Aorta (tissue), 5 donors: ENCODE results near the gene CDH12. TPM values are rescaled to one million over a fixed set of nuclear protein-coding genes. Genes with fewer than 3 reads are reported as not detected.

Experiments used
- ATAC-seq: fragments of 200-7000 bp; cut with Tn5 transposase; one replicate; pipeline ENCODE4 v1.9.1; 2022; ENCODE audit warnings: moderate library complexity; ENCODE audit not compliant: low FRiP score
- DNase-seq, 2 donors: peaks; one replicate each; pipeline ENCODE4 v3.0.0-alpha.2; 2020
- H3K27ac ChIP-seq, 2 donors: one replicate each; pipeline ENCODE4 v1.5.1; 2013; ENCODE audit warnings: low read length in 2 of 2, mild to moderate bottlenecking in 2 of 2, moderate library complexity in 2 of 2, control low read depth in 1 of 2, inconsistent platforms in 1 of 2, low read depth in 1 of 2
- H3K27me3 ChIP-seq, 2 donors: one replicate each; pipeline ENCODE4 v1.6.1; 2013; ENCODE audit warnings: control low read depth in 1 of 2, low read length in 1 of 2, mild to moderate bottlenecking in 1 of 2, moderate library complexity in 1 of 2; ENCODE audit not compliant: insufficient read depth in 2 of 2, control insufficient read depth in 1 of 2
- H3K36me3 ChIP-seq, 2 donors: one replicate each; pipeline ENCODE4 v1.6.1; 2013; ENCODE audit warnings: control low read depth in 1 of 2, low read length in 1 of 2, mild to moderate bottlenecking in 1 of 2; ENCODE audit not compliant: insufficient read depth in 2 of 2, control insufficient read depth in 1 of 2
- H3K4me1 ChIP-seq, 2 donors: one replicate each; pipeline ENCODE4 v1.6.1; 2013; ENCODE audit warnings: low read length in 2 of 2, control low read depth in 1 of 2, mild to moderate bottlenecking in 1 of 2, moderate library complexity in 1 of 2; ENCODE audit not compliant: insufficient read depth in 2 of 2, control insufficient read depth in 1 of 2
- H3K4me3 ChIP-seq, 2 donors: one replicate each; pipeline ENCODE4 v1.5.1; 2013; ENCODE audit warnings: low read length in 2 of 2, control low read depth in 1 of 2, mild to moderate bottlenecking in 1 of 2
- H3K9me3 ChIP-seq: one replicate; pipeline ENCODE4 v1.6.1; 2013; ENCODE audit warnings: mild to moderate bottlenecking, low read length; ENCODE audit not compliant: control insufficient read depth
- WGBS, 2 donors: extraction: QIAGEN DNeasy Blood & Tissue Kit; methylation state at CpG; one replicate each; pipeline ENCODE4 v1.1.7; 2013; 5-methylcytosine and 5-hydroxymethylcytosine counted together
- intact Hi-C, 2 donors: fragments of 100-400 bp; cut with DNase I; formaldehyde crosslinking; loops; one replicate each; pipeline versions ENCODE4 v1.14.2 to v1.15.0; 2022
- polyA plus RNA-seq, 2 donors: library from polyadenylated mRNA; stranded (reverse); fragments of 200-250 nt; gene quantifications; one replicate each; pipeline ENCODE4 v1.2.3, GENCODE V29; 2013
- total RNA-seq, 2 donors: library from RNA; stranded (reverse); fragmentation: NEBNext Ultra II Directional; extraction: Animal tissue kit (Norgen Biotek cat#: 25700); gene quantifications; one replicate each; pipeline ENCODE4 v1.2.1, GENCODE V29; 2021
- donor health status: healthy with polysubstance abuse.
- donor health status: Bipolar disorder and iron deficiency.
- donor health status: DM: no; HTN: no; CAD: no.
- donor health status: DM: no; HTN: no; CAD: no.
- donor health status: DM: yes; HTN: yes; CAD: no.

The CDH12 gene
- total and polyA plus RNA-seq, 4 donors, result not detected

DNA sequence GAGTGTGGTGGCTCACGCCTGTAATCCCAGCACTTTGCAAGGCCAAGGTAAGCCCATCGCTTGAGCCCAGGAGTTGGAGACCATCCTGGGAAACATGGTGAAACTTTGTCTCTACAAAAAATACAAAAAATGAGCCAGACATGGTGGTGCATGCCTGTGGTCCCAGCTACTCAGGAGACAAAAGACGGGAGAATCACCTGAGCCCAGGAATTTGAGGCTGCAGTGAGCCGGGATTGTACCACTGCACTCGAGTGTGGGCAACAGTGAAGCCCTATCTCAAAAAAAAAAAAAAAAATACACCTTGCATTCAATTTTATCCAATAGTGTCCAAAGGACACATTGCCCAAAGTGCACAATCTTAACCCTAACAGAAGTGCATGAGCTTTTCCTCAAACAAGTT, 372.8 kb downstream of the CDH12 start:
- no peak overlapping the region for H3K27ac ChIP-seq
- DNase-seq (no peak), ATAC-seq (no peak)
- no peaks in the 10 kb centered on the region for H3K36me3 ChIP-seq
- no peaks in the 10 kb centered on the region for H3K4me1 ChIP-seq
- WGBS, 2 donors, result 68 to 72% methylated on average over 5 of the region's 5 CpGs
- no peaks in the 10 kb centered on the region for H3K9me3 ChIP-seq
- H3K27me3 ChIP-seq, result no peaks in the 10 kb centered on the region
- no peak overlapping the region for H3K4me3 ChIP-seq
- intact Hi-C loops, result no loop called here

DNA sequence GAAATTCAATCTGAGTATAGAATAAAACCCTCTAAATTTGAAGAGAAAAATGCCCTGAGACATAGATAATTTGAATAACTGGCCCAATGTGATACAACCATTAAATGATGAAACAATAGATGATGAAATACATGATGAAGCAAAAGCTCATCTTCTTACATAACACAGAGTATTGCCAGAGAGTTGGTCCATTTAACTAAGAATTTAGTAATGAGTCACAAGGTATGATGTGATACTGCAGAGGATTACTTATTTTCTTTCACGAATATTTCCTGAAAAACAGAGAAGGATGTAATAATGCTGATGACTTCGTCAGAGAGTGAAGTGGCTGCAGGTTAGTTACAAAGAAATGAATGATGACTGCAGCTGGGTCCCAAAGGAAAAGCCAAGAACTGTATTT, 379.3 kb downstream of the CDH12 start:
- Histone ChIP-seq H3K4me1 (no peaks in the 10 kb centered on the region), H3K27me3 (no peaks in the 10 kb centered on the region), H3K4me3 (no peak overlapping the region), H3K36me3 (no peaks in the 10 kb centered on the region), H3K9me3 (no peaks in the 10 kb centered on the region), H3K27ac (no peak overlapping the region)
- intact Hi-C loops, result no loop called here
- DNase-seq (no peak), ATAC-seq (no peak)
- 74 to 83% methylated on average over 2 of the region's 2 CpGs for WGBS, 2 donors

DNA sequence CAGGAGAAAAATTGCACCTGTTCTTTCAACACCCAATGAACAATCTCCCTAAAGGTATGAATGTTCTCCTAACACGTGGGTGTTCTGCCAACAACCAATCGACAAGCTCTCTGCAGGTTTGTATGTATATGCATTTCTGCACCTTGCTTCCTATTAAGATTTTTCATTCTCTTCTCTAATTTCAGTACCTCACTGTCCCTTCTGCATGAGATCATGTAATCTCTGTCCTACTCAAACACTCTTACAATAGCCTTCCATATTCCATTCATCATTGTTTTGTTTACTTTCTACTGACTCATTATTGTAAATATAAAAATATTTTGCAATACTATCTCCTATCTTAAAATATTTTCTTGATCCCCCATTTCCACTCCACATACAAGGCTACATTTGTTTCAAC, 382.0 kb downstream of the CDH12 start:
- ATAC-seq, result no peak
- no peak for DNase-seq
- WGBS, 2 donors, result 61 to 66% methylated on average over 2 of the region's 2 CpGs
- H3K4me1 ChIP-seq, result no peaks in the 10 kb centered on the region
- no peaks in the 10 kb centered on the region for H3K27me3 ChIP-seq
- no peaks in the 10 kb centered on the region for H3K9me3 ChIP-seq
- no peaks in the 10 kb centered on the region for H3K36me3 ChIP-seq
- intact Hi-C loops, result no loop called here
- no peak overlapping the region for H3K27ac ChIP-seq
- H3K4me3 ChIP-seq, result no peak overlapping the region

DNA sequence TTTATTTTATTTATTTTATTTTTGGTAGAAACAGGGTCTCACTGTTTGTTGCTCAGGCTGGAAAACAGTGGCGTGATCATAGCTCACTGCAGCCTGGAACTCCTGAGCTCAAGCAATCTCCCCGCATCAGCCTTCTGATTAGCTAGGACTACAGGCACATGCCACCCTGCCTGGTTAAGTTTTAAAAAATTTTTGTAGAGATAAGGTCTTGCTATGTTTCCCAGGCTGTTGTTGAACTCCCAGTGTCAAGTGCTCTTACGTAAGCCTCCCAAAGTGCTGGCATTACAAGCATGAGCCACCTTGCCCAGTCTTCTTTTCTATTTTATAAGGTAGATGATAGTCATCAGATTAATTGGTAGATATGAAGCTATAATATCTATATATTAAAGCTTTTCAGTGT, 382.7 kb downstream of the CDH12 start:
- DNase-seq (no peak), ATAC-seq (no peak)
- H3K4me1 ChIP-seq, result no peaks in the 10 kb centered on the region
- no peaks in the 10 kb centered on the region for H3K9me3 ChIP-seq
- H3K4me3 ChIP-seq, result no peak overlapping the region
- H3K27ac ChIP-seq, result no peak overlapping the region
- H3K36me3 ChIP-seq, result no peaks in the 10 kb centered on the region
- WGBS, 2 donors, result 75 to 85% methylated on average over 3 of the region's 3 CpGs
- intact Hi-C loops, result no loop called here
- no peaks in the 10 kb centered on the region for H3K27me3 ChIP-seq

DNA sequence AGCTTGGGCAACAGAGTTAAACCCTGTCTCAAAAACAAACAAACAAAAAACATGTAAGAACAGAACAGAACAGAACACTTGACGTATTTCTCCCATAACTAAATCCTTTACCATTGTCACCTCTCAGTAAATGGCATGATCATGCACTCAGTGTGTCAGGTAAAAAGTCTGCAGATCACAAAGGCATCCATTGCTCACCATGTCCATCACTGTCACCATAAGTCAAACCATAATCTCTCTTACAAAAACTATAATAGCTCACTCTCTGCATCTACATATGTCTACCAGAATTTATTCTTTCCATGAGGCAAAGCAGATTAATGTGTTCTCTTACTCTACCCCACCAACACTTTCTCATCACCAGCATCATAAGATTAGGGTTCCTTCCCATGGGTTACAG, 387.5 kb downstream of the CDH12 start:
- ATAC-seq (no peak), DNase-seq (no peak)
- no peaks in the 10 kb centered on the region for H3K36me3 ChIP-seq
- WGBS, 2 donors, result 79 to 84% methylated on average over 1 of the region's 1 CpG
- no peaks in the 10 kb centered on the region for H3K9me3 ChIP-seq
- H3K27me3 ChIP-seq, result no peaks in the 10 kb centered on the region
- H3K27ac ChIP-seq, result no peak overlapping the region
- intact Hi-C loops, result no loop called here
- H3K4me3 ChIP-seq, result no peak overlapping the region
- no peaks in the 10 kb centered on the region for H3K4me1 ChIP-seq

DNA sequence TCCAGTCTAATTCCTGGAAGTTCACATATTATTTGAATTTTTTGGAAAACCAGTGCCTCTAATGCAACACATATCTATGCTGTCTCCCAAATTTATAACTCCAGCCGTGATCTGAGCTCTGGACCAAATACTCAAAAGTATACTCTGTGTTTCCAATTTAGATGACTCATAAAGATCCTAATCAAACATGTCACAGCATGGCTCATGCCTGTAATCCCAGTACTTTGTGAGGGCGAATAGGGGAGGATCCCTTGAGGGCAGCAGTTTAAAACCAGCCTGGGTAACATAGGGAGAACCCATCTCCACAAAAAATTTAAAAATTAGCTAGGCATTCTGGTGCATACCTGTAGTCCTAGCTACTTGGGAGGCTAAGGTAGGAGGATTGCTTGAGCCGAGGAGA, 388.0 kb downstream of the CDH12 start:
- H3K4me3 ChIP-seq, result no peak overlapping the region
- H3K4me1 ChIP-seq, result no peaks in the 10 kb centered on the region
- H3K27ac ChIP-seq, result no peak overlapping the region
- 61% methylated on average over 3 of the region's 3 CpGs for WGBS, 2 donors
- intact Hi-C loops, result no loop called here
- DNase-seq, result no peak
- H3K27me3 ChIP-seq, result no peaks in the 10 kb centered on the region
- no peaks in the 10 kb centered on the region for H3K36me3 ChIP-seq
- no peak for ATAC-seq
- no peaks in the 10 kb centered on the region for H3K9me3 ChIP-seq

DNA sequence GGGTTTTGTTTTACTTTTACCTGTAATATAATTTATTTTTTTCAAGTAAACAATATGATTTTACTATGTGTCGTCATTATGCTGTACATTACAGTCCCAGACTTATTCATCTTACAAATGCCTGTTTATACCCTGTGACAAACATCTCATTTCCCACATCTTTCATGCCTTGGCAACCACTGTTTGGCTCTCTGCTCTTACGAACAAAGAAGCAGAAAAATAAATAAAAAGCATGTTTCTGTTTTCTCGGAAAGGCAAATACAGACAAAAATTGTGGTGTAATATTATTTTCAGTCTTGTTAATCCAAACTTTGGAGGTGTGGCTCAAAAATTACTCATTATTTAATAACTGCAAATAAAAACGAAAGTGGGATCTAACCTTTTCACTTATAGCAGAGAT, 393.0 kb downstream of the CDH12 start:
- Histone ChIP-seq H3K27ac (no peak overlapping the region), H3K27me3 (no peaks in the 10 kb centered on the region), H3K4me3 (no peak overlapping the region), H3K4me1 (no peaks in the 10 kb centered on the region), H3K9me3 (no peaks in the 10 kb centered on the region), H3K36me3 (no peaks in the 10 kb centered on the region)
- 65 to 71% methylated on average over 4 of the region's 4 CpGs for WGBS, 2 donors
- ATAC-seq, result no peak
- intact Hi-C loops, result no loop called here
- no peak for DNase-seq

DNA sequence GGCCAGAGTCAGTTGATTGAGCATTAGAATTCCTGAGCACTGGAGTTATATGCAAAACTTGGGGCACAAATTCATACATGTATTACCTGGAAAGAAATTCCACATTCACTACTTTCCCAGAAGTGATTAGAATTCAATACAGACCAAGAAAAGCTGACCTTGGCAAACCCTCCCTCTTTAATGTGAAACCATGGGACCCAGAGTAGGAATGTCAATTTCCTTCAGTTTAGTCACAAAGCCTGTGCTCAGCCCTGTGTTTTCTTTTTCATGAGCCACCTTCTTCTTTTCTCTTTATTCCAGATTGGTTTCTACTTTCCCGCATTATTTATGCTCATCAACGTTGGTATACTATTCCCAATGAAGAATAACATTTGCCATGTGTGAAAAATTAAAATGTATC, 420.2 kb downstream of the CDH12 start:
- Histone ChIP-seq H3K9me3 (no peaks in the 10 kb centered on the region), H3K27me3 (no peaks in the 10 kb centered on the region), H3K36me3 (no peaks in the 10 kb centered on the region), H3K4me1 (no peaks in the 10 kb centered on the region), H3K27ac (no peak overlapping the region), H3K4me3 (no peak overlapping the region)
- ATAC-seq (no peak), DNase-seq (no peak)
- 76 to 87% methylated on average over 2 of the region's 2 CpGs for WGBS, 2 donors
- intact Hi-C loops, result no loop called here

DNA sequence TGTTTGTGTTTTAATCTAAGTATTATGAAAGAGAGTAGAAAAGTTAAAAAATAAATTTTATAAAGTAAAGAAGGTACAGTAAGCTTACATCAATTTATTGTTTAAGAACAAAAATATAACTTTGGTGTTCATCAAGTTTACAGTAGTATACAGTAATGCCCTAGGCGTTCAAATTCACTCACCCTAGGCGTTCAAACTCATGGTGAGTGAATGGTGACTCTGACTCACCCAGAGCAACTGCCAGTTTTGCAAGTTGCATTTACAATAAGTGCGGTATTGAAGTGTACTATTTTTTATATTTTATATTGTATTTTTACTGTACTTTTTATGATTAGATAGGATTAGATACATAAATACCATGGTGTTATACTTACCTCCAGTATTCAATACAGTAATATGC, 421.3 kb downstream of the CDH12 start:
- no peaks in the 10 kb centered on the region for H3K36me3 ChIP-seq
- 79 to 82% methylated on average over 3 of the region's 3 CpGs for WGBS, 2 donors
- no peak for DNase-seq
- H3K27ac ChIP-seq, result no peak overlapping the region
- no peaks in the 10 kb centered on the region for H3K27me3 ChIP-seq
- intact Hi-C loops, result no loop called here
- ATAC-seq, result no peak
- no peaks in the 10 kb centered on the region for H3K4me1 ChIP-seq
- no peak overlapping the region for H3K4me3 ChIP-seq
- no peaks in the 10 kb centered on the region for H3K9me3 ChIP-seq
